GM12873 (cell line): ENCODE results near the gene C1QBP.

ENCODE experiments used
- CTCF ChIP-seq: IDR thresholded peaks from 2 replicates; pipeline ENCODE4 v1.5.1; 2012; ENCODE audit warnings: low read depth, mild to moderate bottlenecking, moderate library complexity, low read length, control low read depth; ENCODE audit not compliant: insufficient read depth; ENCODE audit errors: missing control alignments

Gene C1QBP

GRCh38 chr17:5446786-5447185 is 7.8 kb upstream of the C1QBP start:
- TF ChIP-seq CTCF: no peak

- no peak for TF ChIP-seq CTCF
These were observed 5.3 kb upstream of the C1QBP start for GRCh38 chr17:5444209-5444608.

GRCh38 chr17:5443728-5444127 is 4.8 kb upstream of the C1QBP start:
- no peak for TF ChIP-seq CTCF

- no peak for TF ChIP-seq CTCF
These were observed 450 bp upstream of the C1QBP start for GRCh38 chr17:5439446-5439764.

- TF ChIP-seq CTCF: no peak
These were observed 1.1 kb downstream of the C1QBP start for GRCh38 chr17:5437721-5438317.

GRCh38 chr17:5434984-5435383 is 4.0 kb downstream of the C1QBP start:
- no peak for TF ChIP-seq CTCF

GRCh38 chr17:5431949-5432556 is 6.9 kb downstream of the C1QBP start:
- no peak for TF ChIP-seq CTCF
